HL-60 (cell line): ENCODE results near the gene UGDH.

Experiments
- POLR2AphosphoS5 ChIP-seq: IDR thresholded peaks from 2 replicates; pipeline ENCODE4 v1.6.1; 2012; ENCODE audit warnings: low read depth
- SPI1 ChIP-seq: IDR thresholded peaks from 2 replicates; pipeline ENCODE4 v1.6.1; 2012; ENCODE audit warnings: low read depth, mild to moderate bottlenecking, borderline replicate concordance
- TF ChIP-seq, protein P1 (sequence below): IDR thresholded peaks from one replicate; pipeline ENCODE4 v1.5.1; 2011; ENCODE audit warnings: low read length, control low read depth, inconsistent platforms; ENCODE audit not compliant: insufficient read depth

DNA sequence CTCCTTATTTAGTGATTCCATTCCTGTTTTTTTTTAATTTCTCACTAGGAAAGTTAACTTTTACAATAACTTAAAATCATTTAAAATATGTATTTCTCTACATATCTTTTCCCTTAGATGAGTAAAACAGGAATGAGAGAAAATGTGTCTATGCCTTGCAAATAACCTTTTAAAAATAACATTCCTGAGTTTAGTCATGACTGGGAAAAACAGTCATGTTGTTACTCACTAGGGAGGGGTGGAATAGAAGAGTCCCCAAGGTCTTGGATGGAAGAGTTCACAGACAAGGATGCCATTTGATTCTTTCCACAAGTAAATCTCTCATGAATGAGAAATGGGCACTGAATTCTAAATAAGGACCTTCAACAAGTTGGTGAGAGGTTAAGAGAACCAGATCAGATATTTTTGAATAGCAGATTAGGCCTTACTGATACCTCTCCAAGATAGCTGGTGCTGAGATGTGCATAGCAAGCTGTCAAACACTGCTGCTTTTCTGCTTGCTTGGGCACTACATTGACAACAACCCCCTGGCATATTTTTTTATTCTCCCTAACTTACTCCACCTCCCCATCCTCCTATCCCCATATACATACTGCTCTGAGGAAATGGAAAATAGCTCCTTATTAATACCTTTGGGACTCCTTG, 25.1 kb downstream of the UGDH start:
- TF ChIP-seq SPI1 (no peak), POLR2AphosphoS5 (no peak)
- TF ChIP-seq, protein P1, sequence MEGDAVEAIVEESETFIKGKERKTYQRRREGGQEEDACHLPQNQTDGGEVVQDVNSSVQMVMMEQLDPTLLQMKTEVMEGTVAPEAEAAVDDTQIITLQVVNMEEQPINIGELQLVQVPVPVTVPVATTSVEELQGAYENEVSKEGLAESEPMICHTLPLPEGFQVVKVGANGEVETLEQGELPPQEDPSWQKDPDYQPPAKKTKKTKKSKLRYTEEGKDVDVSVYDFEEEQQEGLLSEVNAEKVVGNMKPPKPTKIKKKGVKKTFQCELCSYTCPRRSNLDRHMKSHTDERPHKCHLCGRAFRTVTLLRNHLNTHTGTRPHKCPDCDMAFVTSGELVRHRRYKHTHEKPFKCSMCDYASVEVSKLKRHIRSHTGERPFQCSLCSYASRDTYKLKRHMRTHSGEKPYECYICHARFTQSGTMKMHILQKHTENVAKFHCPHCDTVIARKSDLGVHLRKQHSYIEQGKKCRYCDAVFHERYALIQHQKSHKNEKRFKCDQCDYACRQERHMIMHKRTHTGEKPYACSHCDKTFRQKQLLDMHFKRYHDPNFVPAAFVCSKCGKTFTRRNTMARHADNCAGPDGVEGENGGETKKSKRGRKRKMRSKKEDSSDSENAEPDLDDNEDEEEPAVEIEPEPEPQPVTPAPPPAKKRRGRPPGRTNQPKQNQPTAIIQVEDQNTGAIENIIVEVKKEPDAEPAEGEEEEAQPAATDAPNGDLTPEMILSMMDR, result no peak
